MG63 (cell line): ENCODE results near the gene FRY. TPM values are rescaled to one million over a fixed set of nuclear protein-coding genes. Genes with fewer than 3 reads are reported as not detected.
A peak's percentile ranks its signal among the peaks of the same experiment; 100 is the strongest.

Experiments used
- DNase-seq: peaks from one replicate; pipeline ENCODE4 v3.0.0-alpha.2; 2020
- H3K27me3 ChIP-seq: fragments of 250-450 bp; sonication (Bioruptor Pico); 2 replicates; pipeline ENCODE4 v1.5.1; 2020; ENCODE audit warnings: mild to moderate bottlenecking, moderate library complexity
- H3K36me3 ChIP-seq: fragments of 250-450 bp; sonication (Bioruptor Pico); 2 replicates; pipeline ENCODE4 v1.5.1; 2020; ENCODE audit warnings: mild to moderate bottlenecking, moderate library complexity
- H3K4me3 ChIP-seq: fragments of 250-450 bp; sonication (Bioruptor Pico); 2 replicates; pipeline ENCODE4 v1.5.1; 2020; ENCODE audit warnings: mild to moderate bottlenecking, moderate library complexity
- H3K9me3 ChIP-seq: fragments of 250-450 bp; sonication (Bioruptor Pico); 2 replicates; pipeline ENCODE4 v1.5.1; 2020; ENCODE audit warnings: mild to moderate bottlenecking, moderate library complexity
- total RNA-seq: library from RNA; depleted of rRNA; stranded (reverse); fragments of >200 nt; shearing (Covaris generic); gene quantifications from 2 replicates; pipeline ENCODE4 v1.2.3, GENCODE V29; 2014; ENCODE audit warnings: low replicate concordance

Gene FRY
- total RNA-seq, 1 experiment from 2014 or later = 0.79 TPM

DNA sequence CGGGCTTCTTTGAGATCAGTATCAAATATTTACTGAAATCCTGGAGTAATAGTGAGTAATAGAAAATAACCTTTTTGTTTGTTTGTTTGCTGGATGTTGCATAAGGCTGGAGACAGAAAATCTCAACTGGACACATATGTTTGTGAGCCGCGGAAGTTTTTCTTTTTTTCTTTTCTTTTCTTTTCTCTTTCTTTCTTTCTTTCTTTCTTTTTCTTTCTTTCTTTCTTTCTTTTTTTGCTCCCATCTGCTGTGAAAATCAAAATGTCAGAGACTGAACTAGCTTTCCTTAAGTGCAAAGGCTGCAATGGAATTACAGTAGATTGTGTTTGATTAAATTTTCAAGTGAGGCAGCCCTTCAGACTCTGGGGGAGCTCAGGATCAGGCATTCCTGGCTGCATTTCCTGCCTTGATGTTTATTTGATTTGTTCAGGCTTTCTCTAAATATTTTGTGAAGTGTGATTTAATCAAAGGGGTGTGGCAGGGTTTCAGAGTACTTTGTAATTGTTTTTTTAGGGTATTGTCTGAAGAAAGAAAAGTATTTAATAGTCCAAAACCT lies 319 bp downstream of the FRY start:
- Histone ChIP-seq H3K4me3 (peak overlapping the region; percentile 63), H3K36me3 (no peaks in the 10 kb centered on the region), H3K9me3 (no peaks in the 10 kb centered on the region), H3K27me3 (no peaks in the 10 kb centered on the region)
- peak; percentile 5 for DNase-seq

- no peak overlapping the region for H3K4me3 ChIP-seq
- no peak for DNase-seq
- no peaks in the 10 kb centered on the region for H3K36me3 ChIP-seq
- H3K27me3 ChIP-seq = no peaks in the 10 kb centered on the region
- H3K9me3 ChIP-seq = no peaks in the 10 kb centered on the region
Observed at GRCh38 chr13:32032759-32033158, 1.2 kb downstream of the FRY start.

- H3K9me3 ChIP-seq = no peaks in the 10 kb centered on the region
- no peaks in the 10 kb centered on the region for H3K27me3 ChIP-seq
- no peak for DNase-seq
- H3K36me3 ChIP-seq = no peaks in the 10 kb centered on the region
- no peak overlapping the region for H3K4me3 ChIP-seq
Observed at GRCh38 chr13:32033744-32034143, 2.2 kb downstream of the FRY start.

DNA sequence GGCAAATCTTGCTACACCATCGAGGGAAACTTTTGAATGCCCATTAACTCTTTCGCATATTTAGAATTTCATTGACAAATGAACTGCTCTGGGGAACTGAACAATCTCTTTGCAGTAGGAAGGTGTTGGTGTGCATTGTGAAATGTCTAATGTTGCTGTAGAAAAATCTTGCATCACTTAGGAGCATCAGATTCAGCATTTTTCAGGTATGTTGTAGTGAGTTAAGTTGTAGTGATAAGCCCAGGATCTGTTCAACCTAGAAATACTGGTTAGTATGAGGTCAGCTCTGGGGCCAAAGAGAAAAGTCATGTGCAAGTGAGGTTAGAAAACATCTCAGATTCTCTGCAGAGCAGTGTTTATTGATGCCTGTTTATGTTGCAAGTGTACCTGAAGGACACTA lies 4.1 kb downstream of the FRY start:
- no peak for DNase-seq
- H3K36me3 ChIP-seq = no peaks in the 10 kb centered on the region
- H3K4me3 ChIP-seq = no peak overlapping the region
- H3K9me3 ChIP-seq = no peaks in the 10 kb centered on the region
- no peaks in the 10 kb centered on the region for H3K27me3 ChIP-seq

- H3K9me3 ChIP-seq = no peaks in the 10 kb centered on the region
- no peaks in the 10 kb centered on the region for H3K27me3 ChIP-seq
- DNase-seq = no peak
- H3K4me3 ChIP-seq = no peak overlapping the region
- no peaks in the 10 kb centered on the region for H3K36me3 ChIP-seq
Observed at GRCh38 chr13:32036126-32036695, 4.6 kb downstream of the FRY start.

DNA sequence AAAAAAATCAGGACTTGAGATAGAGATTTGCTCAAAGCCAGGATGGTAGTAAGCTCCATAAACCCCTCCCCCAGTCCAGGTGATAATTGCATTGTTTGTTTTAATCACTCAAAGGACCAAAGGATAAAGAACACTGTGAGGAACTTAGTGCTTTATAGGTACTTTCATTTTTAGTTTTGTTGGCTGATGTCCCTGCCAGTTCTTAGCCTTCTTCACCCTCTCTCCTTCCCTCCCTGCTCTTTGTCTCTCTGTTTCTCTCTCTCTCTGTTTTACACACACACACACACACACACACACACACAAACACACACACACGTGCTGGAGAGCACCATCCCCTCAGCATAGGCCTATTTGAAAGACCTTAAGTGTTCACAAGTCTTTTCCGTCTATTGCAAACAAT lies 5.2 kb downstream of the FRY start:
- H3K36me3 ChIP-seq = no peaks in the 10 kb centered on the region
- H3K9me3 ChIP-seq = no peaks in the 10 kb centered on the region
- DNase-seq = no peak
- H3K27me3 ChIP-seq = no peaks in the 10 kb centered on the region
- H3K4me3 ChIP-seq = no peak overlapping the region

- DNase-seq = no peak
- no peaks in the 10 kb centered on the region for H3K27me3 ChIP-seq
- no peak overlapping the region for H3K4me3 ChIP-seq
- H3K36me3 ChIP-seq = no peaks in the 10 kb centered on the region
- no peaks in the 10 kb centered on the region for H3K9me3 ChIP-seq
Observed at GRCh38 chr13:32037471-32037870, 5.9 kb downstream of the FRY start.

- no peaks in the 10 kb centered on the region for H3K27me3 ChIP-seq
- H3K4me3 ChIP-seq = no peak overlapping the region
- no peaks in the 10 kb centered on the region for H3K36me3 ChIP-seq
- DNase-seq = no peak
- no peaks in the 10 kb centered on the region for H3K9me3 ChIP-seq
Observed at GRCh38 chr13:32038343-32038742, 6.8 kb downstream of the FRY start.

DNA sequence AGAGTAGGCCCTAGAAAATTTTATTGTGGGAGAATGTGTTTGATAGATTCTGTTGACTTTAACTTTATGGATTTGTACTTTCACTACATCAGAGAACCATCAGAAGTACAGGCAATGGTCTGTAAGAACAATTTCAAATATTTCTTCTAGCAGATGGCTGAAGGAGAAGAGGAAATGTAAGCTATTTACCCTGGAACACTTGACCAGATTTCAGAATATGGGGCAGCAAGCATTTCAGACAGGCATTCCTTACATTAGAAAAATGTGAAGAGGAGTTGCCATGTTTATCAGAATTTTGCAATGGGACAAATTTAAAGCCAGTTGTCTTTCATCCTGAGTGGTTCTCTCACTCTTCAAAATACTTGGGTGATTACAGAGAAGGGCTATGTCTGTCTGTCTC lies 7.5 kb downstream of the FRY start:
- Histone ChIP-seq H3K4me3 (no peak overlapping the region), H3K27me3 (no peaks in the 10 kb centered on the region), H3K9me3 (no peaks in the 10 kb centered on the region), H3K36me3 (no peaks in the 10 kb centered on the region)
- DNase-seq = no peak

DNA sequence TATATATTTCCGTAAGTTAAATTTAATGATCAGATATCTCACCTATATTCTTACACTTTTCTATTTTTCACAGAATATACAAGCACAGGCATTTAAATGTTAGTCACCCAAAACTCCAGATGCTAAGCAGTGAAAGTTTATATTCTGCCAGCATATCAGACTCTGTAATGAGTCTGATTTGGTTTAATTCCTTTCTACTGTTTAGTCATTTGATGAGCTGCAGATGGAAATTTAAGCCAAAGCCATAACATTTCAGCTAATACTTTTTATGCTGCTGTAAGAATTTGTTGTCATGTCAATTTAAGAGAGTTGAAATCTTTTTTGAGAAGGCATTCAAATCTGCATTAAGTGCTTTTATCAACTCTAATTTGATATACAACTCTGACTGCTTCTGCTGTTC lies 8.0 kb downstream of the FRY start:
- Histone ChIP-seq H3K4me3 (no peak overlapping the region), H3K27me3 (no peaks in the 10 kb centered on the region), H3K9me3 (no peaks in the 10 kb centered on the region), H3K36me3 (no peaks in the 10 kb centered on the region)
- no peak for DNase-seq

- DNase-seq = no peak
- H3K9me3 ChIP-seq = no peaks in the 10 kb centered on the region
- no peaks in the 10 kb centered on the region for H3K36me3 ChIP-seq
Observed at GRCh38 chr13:32040052-32040642, 8.6 kb downstream of the FRY start.

GRCh38 chr13:32040689-32041088 lies 9.1 kb downstream of the FRY start:
- Histone ChIP-seq H3K27me3 (no peaks in the 10 kb centered on the region), H3K9me3 (no peaks in the 10 kb centered on the region), H3K36me3 (no peaks in the 10 kb centered on the region), H3K4me3 (no peak overlapping the region)
- no peak for DNase-seq

More at GRCh38 chr13:32040052-32040642, 8.6 kb downstream of the FRY start:
- Histone ChIP-seq H3K4me3 (no peak overlapping the region), H3K27me3 (no peaks in the 10 kb centered on the region)

- no peaks in the 10 kb centered on the region for H3K9me3 ChIP-seq
- H3K36me3 ChIP-seq = no peaks in the 10 kb centered on the region
- H3K4me3 ChIP-seq = no peak overlapping the region
- DNase-seq = no peak
- H3K27me3 ChIP-seq = no peaks in the 10 kb centered on the region
Observed at GRCh38 chr13:32041429-32041828, 9.9 kb downstream of the FRY start.

- no peak for DNase-seq
- Histone ChIP-seq H3K4me3 (no peak overlapping the region), H3K36me3 (no peaks in the 10 kb centered on the region), H3K27me3 (no peaks in the 10 kb centered on the region), H3K9me3 (no peaks in the 10 kb centered on the region)
Observed at GRCh38 chr13:32042551-32042950, 11.0 kb downstream of the FRY start.

DNA sequence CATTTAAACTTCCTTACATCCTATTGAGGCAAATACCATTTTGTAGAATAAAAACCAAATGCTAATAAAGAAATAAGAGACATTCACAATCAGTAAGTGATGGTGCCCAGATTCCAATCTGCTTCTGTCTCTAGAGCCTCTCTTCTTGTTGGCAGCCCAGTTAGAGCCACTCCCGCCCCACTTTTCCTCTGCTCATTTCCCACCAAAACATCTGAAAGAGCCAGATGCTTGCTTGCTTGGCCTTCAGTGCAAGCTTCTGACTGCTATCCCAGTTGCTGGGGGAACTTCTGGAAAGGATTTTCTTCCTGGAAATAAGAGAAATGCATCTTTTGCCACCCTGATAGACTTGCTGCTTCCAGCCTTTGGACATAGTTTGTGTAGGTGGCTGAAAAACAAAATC lies 12.9 kb downstream of the FRY start:
- Histone ChIP-seq H3K9me3 (no peaks in the 10 kb centered on the region), H3K36me3 (no peaks in the 10 kb centered on the region), H3K4me3 (no peak overlapping the region), H3K27me3 (no peaks in the 10 kb centered on the region)
- DNase-seq = no peak

DNA sequence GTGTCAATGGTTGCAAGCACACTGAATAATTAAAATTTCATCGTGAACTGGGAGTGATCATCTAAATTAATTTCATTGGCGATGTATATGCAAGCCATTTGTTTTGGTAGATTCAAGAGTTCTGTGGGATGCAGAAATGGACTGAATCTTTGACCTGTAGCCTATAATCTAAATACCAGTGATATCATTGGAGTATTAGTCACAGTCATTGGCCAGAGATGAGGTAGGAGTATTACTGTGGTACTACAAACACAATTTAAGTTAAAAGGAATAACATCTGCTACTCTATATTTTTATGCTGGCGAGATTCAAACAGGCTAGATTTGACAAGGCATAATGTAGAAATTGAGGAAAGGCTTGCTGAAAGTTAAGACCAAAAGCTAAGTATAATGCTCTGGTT lies 14.0 kb downstream of the FRY start:
- no peak for DNase-seq
- H3K4me3 ChIP-seq = no peak overlapping the region
- no peaks in the 10 kb centered on the region for H3K36me3 ChIP-seq
- no peaks in the 10 kb centered on the region for H3K27me3 ChIP-seq
- no peaks in the 10 kb centered on the region for H3K9me3 ChIP-seq

- no peak overlapping the region for H3K4me3 ChIP-seq
- H3K36me3 ChIP-seq = no peaks in the 10 kb centered on the region
- no peaks in the 10 kb centered on the region for H3K27me3 ChIP-seq
- no peaks in the 10 kb centered on the region for H3K9me3 ChIP-seq
- no peak for DNase-seq
Observed at GRCh38 chr13:32045982-32046785, 14.6 kb downstream of the FRY start.

DNA sequence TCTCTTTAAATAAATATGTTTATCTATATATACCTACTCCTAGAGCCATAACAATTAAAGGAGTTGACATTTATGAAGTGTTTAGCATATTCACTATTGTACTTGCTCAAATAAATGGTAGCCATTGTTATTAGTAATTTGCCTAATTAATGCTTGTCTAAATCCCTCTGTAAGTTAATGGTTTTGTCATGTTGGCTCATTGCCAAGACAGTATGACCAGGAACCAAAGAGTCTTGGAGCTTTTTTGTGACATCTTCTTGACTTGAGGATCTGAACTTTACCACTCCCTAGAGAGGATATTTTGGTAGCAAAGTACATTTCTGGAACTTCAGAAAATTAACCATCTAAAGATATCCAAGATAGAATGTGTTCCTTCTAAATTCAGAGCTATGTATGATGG lies 15.5 kb downstream of the FRY start:
- no peak for DNase-seq
- Histone ChIP-seq H3K4me3 (no peak overlapping the region), H3K36me3 (no peaks in the 10 kb centered on the region), H3K27me3 (no peaks in the 10 kb centered on the region), H3K9me3 (no peaks in the 10 kb centered on the region)
